Raji (cell line): Measurements from ENCODE around the gene CYTH1.

Experiments
- POLR2A ChIP-seq: IDR thresholded peaks from 2 replicates; pipeline ENCODE4 v1.6.1; 2011; ENCODE audit warnings: low read depth, low read length, control low read depth; ENCODE audit not compliant: insufficient read depth

CYTH1 gene

DNA sequence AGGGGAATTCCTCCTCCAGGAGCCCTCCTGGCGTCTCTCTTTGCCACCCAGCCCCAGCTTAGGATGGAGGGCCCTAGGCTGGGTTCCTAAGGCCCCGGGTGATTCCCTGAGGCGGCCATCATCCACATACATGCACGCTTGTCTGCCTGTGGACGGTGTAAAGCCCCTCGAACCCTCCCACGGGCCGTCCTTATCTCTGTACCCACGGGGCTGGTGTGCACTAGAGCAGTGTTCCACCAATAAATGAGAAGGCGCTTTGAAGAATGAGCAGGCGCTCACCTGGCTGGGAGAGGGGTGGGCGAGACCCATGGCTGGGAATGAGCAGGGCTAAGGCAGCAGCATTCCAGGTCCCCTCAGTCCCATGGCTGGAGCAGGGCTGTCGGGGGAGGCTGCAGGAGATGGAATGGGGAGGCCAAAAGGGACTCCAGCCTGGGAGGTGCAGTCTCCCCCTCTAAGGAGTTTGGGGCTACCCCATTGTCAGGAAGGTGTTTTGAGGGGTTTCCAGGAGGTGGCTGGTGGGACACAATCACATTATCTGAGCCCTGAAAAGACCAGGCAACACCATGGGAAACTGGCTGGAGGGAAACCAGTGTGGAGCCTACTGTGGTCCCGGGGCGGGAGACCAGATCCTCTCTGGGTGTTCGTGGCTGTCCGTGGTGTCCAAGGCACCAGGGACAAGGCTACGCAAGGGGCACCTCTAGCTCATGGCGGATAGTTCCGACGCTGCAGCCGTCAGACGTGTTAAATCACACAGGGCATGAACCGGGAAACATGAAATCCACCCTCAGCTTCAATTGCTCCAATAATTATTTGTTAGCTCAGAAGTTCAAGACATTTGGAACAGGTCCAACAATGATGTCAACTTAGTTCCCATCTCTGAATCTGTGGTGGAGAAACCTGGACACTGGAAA, 117.3 kb downstream of the CYTH1 start:
- no peak for TF ChIP-seq POLR2A

DNA sequence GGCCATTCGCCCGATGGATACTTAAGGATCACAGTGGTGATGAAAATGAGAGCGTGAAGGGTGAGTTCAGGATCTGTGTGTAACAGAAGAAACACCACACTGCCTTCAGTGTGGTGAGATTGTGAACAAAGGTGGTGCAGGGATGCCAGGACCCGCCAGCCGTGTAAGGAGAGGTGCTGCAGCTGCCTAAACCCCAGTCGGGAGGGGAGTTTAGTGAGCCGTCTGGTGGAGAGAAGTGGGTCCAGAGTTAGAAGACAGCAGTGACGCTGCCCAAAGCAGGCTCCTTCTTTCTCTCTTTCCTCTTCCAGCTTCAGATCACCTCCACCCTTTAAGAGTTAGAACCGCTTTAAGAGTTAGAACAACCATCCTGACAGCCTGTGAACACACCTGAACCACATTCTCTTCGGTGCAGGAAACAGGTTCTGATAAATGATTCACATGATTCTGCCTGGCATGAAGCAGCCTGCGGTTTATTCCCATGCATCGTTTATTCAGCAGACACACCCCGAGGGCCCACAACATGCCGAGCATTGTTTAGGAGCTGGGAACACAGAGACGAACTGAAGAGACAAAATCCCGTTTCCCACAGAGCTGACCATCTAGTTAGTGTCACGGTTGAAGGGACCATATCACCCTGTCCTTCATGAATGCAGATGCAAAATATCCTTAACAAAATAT, 120.8 kb downstream of the CYTH1 start:
- TF ChIP-seq POLR2A = no peak

DNA sequence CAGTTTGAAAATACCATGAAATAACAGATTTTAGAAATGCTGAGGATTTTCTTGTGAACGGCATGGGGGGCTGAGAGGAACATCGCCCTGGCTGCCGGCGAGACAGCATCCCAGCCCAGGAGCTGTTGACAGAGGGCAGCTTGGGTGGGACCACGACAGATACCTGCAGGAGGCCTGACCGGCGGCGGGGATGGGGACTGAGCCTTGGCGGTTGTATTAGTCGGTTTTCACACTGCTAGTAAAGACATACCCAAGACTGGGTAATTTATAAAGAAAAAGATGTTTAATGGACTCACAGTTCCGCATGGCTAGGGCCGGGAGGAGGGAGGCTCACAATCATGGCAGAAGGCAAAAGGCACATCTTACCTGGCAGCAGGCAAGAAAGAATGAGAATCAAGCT, 122.5 kb downstream of the CYTH1 start:
- TF ChIP-seq POLR2A = no peak

DNA sequence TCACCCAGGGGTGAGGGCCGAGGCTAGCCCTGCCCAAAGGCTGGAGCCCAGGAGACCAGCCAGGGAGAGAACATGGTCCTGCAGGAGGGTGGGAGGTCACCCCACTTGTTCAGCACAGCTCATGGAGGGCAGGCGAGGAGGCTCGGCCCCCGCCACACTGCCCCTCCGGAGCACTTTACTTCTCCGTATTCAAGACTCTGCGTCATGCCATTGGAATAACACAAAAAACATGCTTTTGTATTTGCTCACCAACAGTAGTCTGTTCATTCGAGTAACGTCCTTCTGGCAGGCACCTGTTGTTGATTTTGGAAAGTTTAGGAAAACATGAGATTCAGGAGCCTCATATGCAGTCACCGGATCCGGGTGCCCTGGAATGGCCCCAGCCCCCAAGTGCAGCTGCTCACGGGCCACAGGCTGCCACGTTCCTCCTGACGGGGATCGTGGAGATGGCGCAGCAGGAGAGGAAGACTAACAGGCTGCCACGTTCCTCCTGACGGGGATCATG, 123.7 kb downstream of the CYTH1 start:
- TF ChIP-seq POLR2A = no peak

DNA sequence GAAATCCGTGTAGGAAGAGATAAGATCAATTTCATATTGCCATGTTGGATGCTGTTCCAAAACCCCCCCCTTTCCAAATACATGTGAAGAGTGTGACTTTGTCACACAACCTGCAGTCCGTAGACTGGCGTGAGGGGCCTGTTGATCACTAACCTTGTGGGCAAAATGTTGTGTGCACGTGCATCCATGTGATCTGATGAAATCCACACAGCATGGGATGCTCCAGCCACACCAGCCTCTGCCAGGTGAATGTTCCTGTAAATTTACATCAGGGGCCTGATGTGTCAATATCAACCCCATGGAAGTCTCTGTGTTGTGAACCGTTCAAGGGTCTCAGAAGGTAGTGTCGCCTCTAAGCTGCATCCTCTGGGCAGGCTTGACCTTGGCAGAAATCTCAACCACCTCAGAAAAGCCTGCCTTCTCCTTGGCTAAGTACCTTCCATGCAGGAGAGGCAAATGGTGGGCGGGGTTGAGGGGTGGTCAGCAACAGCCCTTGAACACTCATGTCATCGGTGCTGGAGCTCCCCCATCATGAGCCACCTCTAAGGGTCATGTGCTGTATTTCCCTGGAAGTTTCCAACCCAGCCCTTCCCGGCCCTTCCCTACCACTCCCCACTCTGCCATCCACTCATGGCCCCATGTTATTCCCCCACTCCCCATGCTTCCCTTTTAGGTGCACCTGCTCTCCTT, 126.7 kb downstream of the CYTH1 start:
- no peak for TF ChIP-seq POLR2A

DNA sequence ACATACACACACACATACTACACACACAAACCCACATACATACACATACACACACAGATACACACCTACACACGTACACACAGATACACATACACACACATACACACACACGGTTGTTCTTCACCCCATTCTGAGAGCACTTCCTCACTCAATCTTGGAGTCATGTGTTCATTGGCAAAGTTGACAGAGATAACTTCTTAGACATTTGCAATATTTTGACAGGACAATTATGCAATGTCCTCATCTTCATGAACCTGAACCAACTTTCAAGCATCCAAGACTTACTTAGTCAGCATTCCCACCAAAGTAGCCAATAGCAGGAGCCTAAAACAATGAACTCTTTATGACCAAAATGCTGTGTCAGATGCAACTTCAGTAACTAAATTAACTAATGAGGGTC, 127.7 kb downstream of the CYTH1 start:
- TF ChIP-seq POLR2A = no peak

DNA sequence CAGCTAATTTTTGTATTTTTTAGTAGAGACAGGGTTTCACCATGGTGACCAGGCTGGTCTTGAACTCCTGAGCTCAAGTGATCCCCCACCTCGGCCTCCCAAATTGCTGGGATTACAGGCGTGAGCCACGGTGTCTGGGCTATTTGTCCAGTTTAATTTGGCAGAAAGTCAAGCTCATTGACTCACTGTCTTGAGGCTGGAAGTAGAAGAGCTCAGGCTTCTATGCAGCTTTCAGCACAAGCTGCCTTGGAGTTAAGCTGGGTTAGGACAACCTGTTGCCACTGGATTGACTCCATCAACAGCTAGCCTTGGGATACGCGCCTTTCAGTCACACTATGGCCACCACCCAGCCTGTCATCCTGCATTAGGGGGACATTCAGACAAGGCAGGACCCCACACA, 128.7 kb downstream of the CYTH1 start:
- TF ChIP-seq POLR2A = no peak

DNA sequence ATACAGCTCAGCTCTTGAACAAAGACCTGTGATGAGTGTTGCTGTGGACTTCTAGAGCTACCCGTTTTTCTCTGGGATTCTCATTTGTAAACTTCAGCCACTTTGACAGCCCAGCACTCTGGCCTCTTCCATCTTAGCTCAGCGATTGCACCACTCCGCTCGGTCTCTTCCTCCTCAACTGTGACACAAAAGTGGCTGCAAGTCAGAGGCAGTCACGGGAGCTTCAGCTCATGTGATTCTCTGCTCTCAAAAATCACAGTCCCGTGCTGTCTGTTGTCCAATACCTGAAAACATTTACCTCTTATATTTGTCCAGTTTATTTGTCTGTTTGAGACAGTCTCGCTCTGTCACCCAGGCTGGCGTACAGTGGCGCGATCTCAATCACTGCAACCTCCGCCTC, 129.2 kb downstream of the CYTH1 start:
- TF ChIP-seq POLR2A = no peak

DNA sequence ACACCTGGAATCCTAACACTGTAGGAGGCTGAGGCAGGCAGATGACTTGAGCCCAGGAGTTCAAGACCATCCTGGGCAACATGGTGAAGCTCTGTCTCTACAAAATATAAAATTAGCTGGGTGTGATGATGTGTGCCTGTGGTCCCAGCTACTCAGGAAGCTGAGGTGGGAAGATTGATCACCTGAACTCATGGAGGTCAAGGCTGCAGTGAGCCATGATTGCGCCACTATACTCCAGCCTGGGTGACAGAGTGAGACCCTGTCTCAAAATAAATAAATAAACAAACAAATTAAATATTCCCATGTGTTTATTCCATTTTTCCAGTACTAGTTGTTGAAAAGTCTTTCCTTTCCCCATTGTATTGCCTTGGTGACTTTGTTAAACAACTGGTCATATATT, 130.0 kb downstream of the CYTH1 start:
- TF ChIP-seq POLR2A = no peak

DNA sequence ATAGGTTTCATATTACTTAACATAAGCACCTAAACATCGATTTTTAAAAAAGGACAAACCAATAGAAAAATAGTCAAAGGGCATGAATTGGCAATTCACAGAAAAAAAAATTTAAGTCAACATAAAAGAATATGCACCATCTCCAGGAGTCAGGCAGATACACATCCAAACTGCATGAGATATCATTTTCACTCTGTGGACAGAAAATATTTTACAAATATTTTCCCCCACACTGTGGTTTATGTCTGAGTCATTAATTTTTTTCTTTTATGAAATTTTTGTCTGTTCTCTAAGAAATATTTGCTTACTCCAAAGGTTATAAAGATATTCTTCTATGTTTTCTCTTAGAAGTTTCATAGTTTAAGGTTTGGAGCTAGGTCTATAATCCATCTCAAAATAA, 130.5 kb downstream of the CYTH1 start:
- TF ChIP-seq POLR2A = no peak

DNA sequence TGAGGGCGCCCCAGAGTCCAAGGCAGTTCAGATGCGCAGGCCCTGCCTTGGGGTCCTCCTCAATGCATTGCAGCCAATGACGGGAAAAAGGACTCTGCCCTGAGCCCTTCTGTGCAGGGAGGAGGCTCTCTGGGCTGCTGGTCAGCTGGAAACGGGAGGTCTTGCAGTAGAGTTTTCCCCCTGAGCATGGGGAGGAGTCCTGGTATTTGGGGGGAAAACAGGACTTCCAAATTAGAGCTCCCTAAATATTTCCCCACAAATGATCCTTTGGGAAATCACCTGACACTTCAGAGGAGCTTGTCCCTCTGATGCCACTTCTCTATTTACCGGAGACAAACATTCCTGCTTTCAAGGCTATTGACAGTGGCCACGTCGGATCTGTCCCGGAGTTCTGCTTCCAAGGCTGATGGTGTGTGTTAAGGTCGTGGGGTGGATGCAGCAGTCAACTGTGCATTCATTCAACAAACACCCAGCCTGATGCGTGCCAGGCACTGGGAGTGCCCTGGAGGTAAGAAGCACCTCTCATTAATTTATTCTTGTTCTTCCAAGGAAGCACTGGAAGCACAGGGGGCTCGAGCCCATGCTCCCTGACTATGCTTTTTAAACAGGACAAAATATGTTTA, 131.9 kb downstream of the CYTH1 start:
- no peak for TF ChIP-seq POLR2A

DNA sequence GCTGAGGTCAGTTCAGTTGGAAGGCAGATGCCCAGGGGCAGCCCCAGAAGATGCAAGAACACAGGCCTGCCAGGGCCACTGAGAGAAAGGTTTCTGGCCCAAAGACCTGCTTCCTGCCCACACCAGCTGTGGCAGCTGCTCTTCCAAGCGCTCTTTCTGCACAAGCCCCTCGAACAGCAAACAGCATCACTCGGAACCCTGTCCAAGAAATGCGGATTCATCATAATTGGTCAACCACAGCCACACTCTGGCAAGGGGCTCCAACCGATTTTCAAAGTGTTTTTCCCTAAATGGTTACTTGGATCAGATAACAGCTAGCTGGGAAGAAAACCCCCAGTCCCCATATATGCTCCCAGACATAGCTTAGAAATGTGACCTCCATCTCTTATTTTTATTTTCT, 133.8 kb downstream of the CYTH1 start:
- TF ChIP-seq POLR2A = no peak

DNA sequence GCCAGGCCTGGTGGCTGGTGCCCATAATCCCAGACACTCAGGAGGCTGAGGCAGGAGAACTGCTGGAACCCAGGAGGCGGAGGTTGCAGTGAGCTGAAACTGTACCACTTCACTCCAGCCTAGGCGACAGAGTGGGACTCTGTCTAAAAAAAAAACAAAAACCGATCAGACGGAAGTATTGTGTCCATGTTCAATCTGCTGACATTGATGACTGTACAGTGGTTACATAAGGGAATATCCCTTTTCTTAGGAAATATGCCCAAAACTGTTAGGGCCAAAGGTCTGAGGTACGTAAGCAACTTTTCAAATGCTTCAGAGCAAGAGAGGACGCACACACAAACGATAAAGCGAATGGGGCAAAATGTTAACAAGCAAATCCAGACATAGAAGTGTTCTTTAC, 135.0 kb downstream of the CYTH1 start:
- TF ChIP-seq POLR2A = no peak

DNA sequence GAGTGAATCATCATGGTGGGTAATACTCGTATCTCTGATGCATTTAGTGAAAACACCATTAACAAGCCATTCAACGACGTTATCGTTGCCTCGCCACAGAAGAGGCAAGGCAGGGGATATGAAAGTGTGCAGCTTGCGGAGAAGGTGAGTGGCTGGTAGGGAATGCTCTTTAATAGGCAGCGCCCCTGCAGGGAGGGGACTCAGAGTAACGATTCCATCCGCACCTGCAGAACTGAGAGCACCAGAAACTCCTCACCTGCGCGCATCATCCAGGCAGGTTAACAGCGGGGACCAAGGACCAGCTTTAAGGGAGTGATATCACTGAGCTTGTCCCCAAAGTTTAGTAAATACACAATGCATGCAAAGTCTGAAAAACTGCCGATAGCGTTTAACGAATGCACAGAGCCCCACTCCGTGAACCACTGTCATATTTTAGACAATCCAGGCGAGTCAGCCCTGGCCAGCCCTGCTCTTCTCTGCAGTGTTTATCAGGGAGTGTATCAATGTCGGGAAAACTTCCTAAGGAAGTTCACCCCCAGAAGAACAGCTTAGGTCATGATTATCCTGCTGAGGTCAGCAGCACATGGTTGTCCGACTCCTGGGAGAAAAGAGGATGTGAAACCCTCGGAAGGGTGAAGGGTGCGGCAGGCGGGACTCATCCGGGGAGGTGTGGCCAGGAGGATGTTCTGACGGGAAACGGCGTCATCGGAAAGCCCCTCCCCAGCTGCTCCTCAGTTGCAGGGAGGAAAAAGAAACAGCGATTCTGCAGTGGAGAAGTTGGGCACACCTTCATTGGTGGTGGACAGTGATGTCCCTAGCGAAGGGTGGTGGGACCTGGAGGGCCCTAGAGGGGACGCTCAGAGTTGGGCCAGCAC, 136.4 kb downstream of the CYTH1 start:
- TF ChIP-seq POLR2A = 0 out of 2 replicates have a peak, but pooled peaks have one; percentile 18
